HEK293 (cell line): ENCODE measurements around the gene DCC.

Experiments
- REST ChIP-seq: fragments of 450-650 bp; formaldehyde crosslinking; IDR thresholded peaks from 2 replicates; pipeline ENCODE4 v1.5.1; 2016; ENCODE audit warnings: missing biosample characterization, missing genetic modification characterization
- SP3 ChIP-seq: fragments of 450-650 bp; formaldehyde crosslinking; IDR thresholded peaks from 2 replicates; pipeline ENCODE4 v1.5.1; 2016; ENCODE audit warnings: missing biosample characterization, missing genetic modification characterization
- TSHZ1 ChIP-seq: fragments of 450-650 bp; formaldehyde crosslinking; IDR thresholded peaks from 2 replicates; pipeline ENCODE4 v1.5.1; 2016; ENCODE audit warnings: missing biosample characterization, missing genetic modification characterization, borderline replicate concordance
- ZBTB20 ChIP-seq: fragments of 450-650 bp; formaldehyde crosslinking; IDR thresholded peaks from 2 replicates; pipeline ENCODE4 v1.5.1; 2016; ENCODE audit warnings: missing biosample characterization, missing genetic modification characterization
- ZBTB8A ChIP-seq: fragments of 450-650 bp; formaldehyde crosslinking; IDR thresholded peaks from 2 replicates; pipeline ENCODE4 v1.5.1; 2016; ENCODE audit warnings: missing biosample characterization, missing genetic modification characterization
- ZNF555 ChIP-seq: fragments of 450-650 bp; formaldehyde crosslinking; conservative IDR thresholded peaks from 2 replicates; pipeline ENCODE4 v1.5.1; 2017; ENCODE audit warnings: missing biosample characterization, mild to moderate bottlenecking, missing genetic modification characterization, inconsistent platforms
- ZNF747 ChIP-seq: fragments of 450-650 bp; formaldehyde crosslinking; IDR thresholded peaks from 2 replicates; pipeline ENCODE4 v1.5.1; 2016; ENCODE audit warnings: missing biosample characterization, missing genetic modification characterization
- ZNF776 ChIP-seq: fragments of 450-650 bp; formaldehyde crosslinking; IDR thresholded peaks from 2 replicates; pipeline ENCODE4 v1.5.0; 2017; ENCODE audit warnings: missing biosample characterization, missing genetic modification characterization, borderline replicate concordance
- ZNF792 ChIP-seq: fragments of 450-650 bp; formaldehyde crosslinking; IDR thresholded peaks from 2 replicates; pipeline ENCODE4 v1.5.1; 2016; ENCODE audit warnings: missing biosample characterization, missing genetic modification characterization
- ZSCAN16 ChIP-seq: fragments of 450-650 bp; formaldehyde crosslinking; IDR thresholded peaks from 2 replicates; pipeline ENCODE4 v1.5.1; 2016; ENCODE audit warnings: missing biosample characterization, missing genetic modification characterization
- TF ChIP-seq, protein P1 (sequence below): fragments of 450-650 bp; formaldehyde crosslinking; IDR thresholded peaks from 2 replicates; pipeline ENCODE4 v1.5.1; 2016; ENCODE audit warnings: missing biosample characterization, missing genetic modification characterization
- TF ChIP-seq, protein P2 (sequence below): fragments of 450-650 bp; formaldehyde crosslinking; IDR thresholded peaks from 2 replicates; pipeline ENCODE4 v1.5.1; 2016; ENCODE audit warnings: missing biosample characterization, missing genetic modification characterization

- TF ChIP-seq ZBTB20 (tag by site-specific recombination) (no peak), SP3 (tag by site-specific recombination) (no peak), ZBTB8A (tag by site-specific recombination) (no peak), TSHZ1 (tag by site-specific recombination) (no peak), ZNF792 (tag by site-specific recombination) (no peak), ZNF747 (tag by site-specific recombination) (no peak), REST (tag by site-specific recombination) (no peak), ZSCAN16 (no peak), ZNF555 (tag by site-specific recombination) (no peak), ZNF776 (tag by site-specific recombination) (no peak)
- TF ChIP-seq, protein P1, sequence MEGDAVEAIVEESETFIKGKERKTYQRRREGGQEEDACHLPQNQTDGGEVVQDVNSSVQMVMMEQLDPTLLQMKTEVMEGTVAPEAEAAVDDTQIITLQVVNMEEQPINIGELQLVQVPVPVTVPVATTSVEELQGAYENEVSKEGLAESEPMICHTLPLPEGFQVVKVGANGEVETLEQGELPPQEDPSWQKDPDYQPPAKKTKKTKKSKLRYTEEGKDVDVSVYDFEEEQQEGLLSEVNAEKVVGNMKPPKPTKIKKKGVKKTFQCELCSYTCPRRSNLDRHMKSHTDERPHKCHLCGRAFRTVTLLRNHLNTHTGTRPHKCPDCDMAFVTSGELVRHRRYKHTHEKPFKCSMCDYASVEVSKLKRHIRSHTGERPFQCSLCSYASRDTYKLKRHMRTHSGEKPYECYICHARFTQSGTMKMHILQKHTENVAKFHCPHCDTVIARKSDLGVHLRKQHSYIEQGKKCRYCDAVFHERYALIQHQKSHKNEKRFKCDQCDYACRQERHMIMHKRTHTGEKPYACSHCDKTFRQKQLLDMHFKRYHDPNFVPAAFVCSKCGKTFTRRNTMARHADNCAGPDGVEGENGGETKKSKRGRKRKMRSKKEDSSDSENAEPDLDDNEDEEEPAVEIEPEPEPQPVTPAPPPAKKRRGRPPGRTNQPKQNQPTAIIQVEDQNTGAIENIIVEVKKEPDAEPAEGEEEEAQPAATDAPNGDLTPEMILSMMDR (tag by site-specific recombination), result no peak
- TF ChIP-seq, protein P2, sequence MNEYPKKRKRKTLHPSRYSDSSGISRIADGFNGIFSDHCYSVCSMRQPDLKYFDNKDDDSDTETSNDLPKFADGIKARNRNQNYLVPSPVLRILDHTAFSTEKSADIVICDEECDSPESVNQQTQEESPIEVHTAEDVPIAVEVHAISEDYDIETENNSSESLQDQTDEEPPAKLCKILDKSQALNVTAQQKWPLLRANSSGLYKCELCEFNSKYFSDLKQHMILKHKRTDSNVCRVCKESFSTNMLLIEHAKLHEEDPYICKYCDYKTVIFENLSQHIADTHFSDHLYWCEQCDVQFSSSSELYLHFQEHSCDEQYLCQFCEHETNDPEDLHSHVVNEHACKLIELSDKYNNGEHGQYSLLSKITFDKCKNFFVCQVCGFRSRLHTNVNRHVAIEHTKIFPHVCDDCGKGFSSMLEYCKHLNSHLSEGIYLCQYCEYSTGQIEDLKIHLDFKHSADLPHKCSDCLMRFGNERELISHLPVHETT, result no peak
Measured at GRCh38 chr18:52869942-52870907, 530.2 kb downstream of the DCC start.
